Measurements from ENCODE around the gene NINL. TPM values are rescaled to one million over a fixed set of nuclear protein-coding genes. Genes with fewer than 3 reads are reported as not detected.

The NINL gene
- total RNA-seq, 1 experiment from 2014 or later, result 0.19 TPM

DNA sequence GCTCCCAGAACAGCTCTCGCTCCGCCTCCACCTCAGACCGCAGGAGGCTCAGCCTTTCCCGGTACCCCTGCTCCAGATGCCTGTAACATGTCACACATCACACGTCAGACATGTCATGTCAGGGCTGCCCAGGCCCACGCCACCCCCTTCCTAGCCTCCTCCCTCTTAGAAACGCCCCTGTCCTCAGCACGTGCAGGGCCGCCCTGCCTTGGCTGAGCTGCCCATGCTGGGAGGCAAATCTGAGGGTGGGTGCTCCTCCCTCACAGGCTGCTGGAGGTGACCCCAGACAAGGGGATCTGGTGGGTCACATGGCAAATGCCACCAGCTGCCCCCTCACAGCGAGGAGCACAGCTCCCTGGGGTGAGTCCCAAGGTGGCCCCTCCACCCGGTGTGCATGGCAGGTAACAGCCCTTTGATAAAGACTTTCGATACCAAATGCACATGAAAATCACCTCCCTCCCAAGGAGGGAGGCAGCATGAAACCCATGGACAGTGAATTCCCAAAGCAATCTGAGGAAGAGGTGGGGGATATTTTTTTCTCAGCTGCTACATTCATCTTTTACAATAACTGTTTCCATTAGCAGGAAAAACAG lies 93.8 kb downstream of the NINL start:
- no peaks in the 10 kb centered on the region for H3K4me1 ChIP-seq (ENCODE audit: low read length)

DNA sequence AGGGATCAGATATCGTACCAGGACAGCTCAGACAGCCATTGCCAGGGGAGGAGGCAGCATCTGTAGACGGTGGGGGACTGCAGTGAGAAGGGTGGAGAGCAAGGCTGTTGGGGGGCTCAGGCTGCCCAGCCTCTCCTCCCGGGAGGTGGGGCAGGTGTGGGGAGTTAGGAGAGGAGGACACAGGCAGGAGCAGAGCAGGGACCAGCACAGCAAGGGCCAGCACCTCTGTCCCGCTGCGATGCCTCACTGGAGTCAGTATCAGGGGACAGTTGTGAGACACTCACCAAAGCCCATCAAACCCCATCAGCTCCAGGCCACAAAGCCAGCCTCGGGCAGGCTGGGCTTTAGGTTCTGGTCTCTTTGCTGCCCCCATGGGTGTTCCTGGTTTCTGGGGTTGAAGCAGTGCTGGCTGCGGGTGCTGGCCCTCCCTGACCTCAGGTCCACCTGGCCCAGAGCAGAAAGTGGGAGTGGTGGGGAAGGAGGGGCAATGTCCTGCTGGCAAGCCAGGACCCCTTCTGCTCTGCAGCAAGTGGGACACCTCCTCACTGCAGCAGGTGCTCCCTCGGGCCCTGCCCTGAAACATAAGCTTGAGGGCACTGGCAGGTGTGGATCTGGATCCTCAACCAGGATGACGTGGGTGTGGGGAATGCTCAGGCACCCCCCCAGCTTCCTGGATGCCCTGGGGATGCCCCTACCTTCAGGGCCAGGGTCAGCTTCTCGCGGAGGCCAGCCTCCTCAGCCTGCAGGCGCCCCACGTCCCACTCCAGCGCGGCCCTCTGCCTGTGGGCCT lies 94.5 kb downstream of the NINL start:
- no peak overlapping the region for H3K4me3 ChIP-seq (ENCODE audit: low read length)
- no peaks in the 10 kb centered on the region for H3K79me2 ChIP-seq (ENCODE audit: low read length)
- H3K36me3 ChIP-seq (ENCODE audit: insufficient read depth, low read length), result no peaks in the 10 kb centered on the region
- H3K9me2 ChIP-seq (replicated peaks; ENCODE audit: insufficient read depth, low read length), result no peaks in the 10 kb centered on the region
- no peak overlapping the region for H3K4me2 ChIP-seq (ENCODE audit: low read depth, low read length, poor library complexity, severe bottlenecking)
- H4K20me1 ChIP-seq (ENCODE audit: insufficient read depth, low read depth, low read length), result no peaks in the 10 kb centered on the region
- no peaks in the 10 kb centered on the region for H3K4me1 ChIP-seq (ENCODE audit: low read length)
- no peaks in the 10 kb centered on the region for H3K27me3 ChIP-seq (ENCODE audit: low read length)
- H2AFZ ChIP-seq (ENCODE audit: low read length), result no peak overlapping the region
- no peak overlapping the region for H3K27ac ChIP-seq (ENCODE audit: low read length)
- DNase-seq, result no peak
- H3K9ac ChIP-seq (ENCODE audit: low read length), result no peak overlapping the region
- H3K9me3 ChIP-seq (ENCODE audit: low read length), result no peaks in the 10 kb centered on the region

More for the DNA sequence above, 93.8 kb downstream of the NINL start:
- Histone ChIP-seq H4K20me1 (ENCODE audit: insufficient read depth, low read depth, low read length) (no peaks in the 10 kb centered on the region), H2AFZ (ENCODE audit: low read length) (no peak overlapping the region), H3K27ac (ENCODE audit: low read length) (no peak overlapping the region), H3K36me3 (ENCODE audit: insufficient read depth, low read length) (no peaks in the 10 kb centered on the region), H3K4me2 (ENCODE audit: low read depth, low read length, poor library complexity, severe bottlenecking) (no peak overlapping the region), H3K79me2 (ENCODE audit: low read length) (no peaks in the 10 kb centered on the region), H3K27me3 (ENCODE audit: low read length) (no peaks in the 10 kb centered on the region), H3K4me3 (ENCODE audit: low read length) (no peak overlapping the region), H3K9ac (ENCODE audit: low read length) (no peak overlapping the region), H3K9me3 (ENCODE audit: low read length) (no peaks in the 10 kb centered on the region), H3K9me2 (replicated peaks; ENCODE audit: insufficient read depth, low read length) (no peaks in the 10 kb centered on the region)
- no peak for DNase-seq

DNA sequence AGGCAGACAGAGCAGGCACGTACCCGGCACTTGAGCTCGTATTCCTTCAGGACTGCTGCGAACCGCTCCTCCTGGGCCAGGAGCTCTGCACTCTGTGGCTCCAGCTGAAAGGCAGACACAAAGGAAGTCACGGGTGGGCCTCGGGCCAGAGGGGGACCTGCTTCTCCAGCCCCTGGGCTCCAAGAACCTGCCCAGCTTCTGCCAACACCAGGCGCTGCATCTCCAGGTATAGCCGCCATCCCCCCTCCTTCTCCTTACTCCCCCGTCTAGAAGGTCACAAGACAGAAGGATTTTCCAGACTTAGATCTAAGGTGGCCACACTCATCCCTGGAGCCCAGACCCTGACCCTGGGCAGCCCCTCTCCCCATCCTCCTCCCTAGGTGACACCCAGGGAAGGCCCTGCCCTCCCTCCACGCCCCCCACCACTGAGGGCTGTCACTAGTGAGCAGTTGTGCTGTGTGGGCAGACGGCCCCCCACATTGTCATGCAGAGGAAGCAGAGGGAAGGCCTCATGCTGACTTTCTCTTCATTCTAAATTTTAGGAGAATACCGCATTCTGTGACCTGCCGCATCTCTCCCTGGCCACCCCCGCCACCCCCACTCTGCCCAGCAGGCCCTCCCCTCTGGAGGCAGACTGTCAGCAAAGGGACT lies 96.0 kb downstream of the NINL start:
- DNase-seq, result no peak
- no peak overlapping the region for H3K9ac ChIP-seq (ENCODE audit: low read length)
- no peaks in the 10 kb centered on the region for H3K4me1 ChIP-seq (ENCODE audit: low read length)

DNA sequence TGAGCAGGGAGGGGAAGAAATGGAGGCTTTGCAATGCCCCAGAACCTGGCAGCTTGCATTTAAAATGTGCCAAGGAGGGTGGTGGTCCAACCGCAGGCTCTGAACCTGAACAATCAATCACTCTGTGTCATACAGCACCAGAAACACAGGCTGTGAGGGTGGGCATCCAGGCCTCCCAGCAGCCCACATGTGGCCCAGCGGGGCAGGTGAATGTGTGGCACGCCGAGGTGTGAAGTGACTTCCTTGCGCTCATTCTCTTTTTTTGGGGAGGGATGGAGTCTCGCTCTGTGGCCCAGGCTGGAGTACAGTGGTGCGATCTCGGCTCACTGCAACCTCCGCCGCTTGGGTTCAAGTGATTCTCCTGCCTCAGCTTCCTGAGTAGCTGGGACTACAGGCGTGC lies 97.4 kb downstream of the NINL start:
- Histone ChIP-seq H3K9ac (ENCODE audit: low read length) (no peak overlapping the region), H4K20me1 (ENCODE audit: insufficient read depth, low read depth, low read length) (no peaks in the 10 kb centered on the region), H3K36me3 (ENCODE audit: insufficient read depth, low read length) (no peaks in the 10 kb centered on the region), H3K4me2 (ENCODE audit: low read depth, low read length, poor library complexity, severe bottlenecking) (no peak overlapping the region), H2AFZ (ENCODE audit: low read length) (no peak overlapping the region), H3K27me3 (ENCODE audit: low read length) (no peaks in the 10 kb centered on the region), H3K27ac (ENCODE audit: low read length) (no peak overlapping the region), H3K4me3 (ENCODE audit: low read length) (no peak overlapping the region), H3K4me1 (ENCODE audit: low read length) (no peaks in the 10 kb centered on the region), H3K9me3 (ENCODE audit: low read length) (no peaks in the 10 kb centered on the region), H3K9me2 (replicated peaks; ENCODE audit: insufficient read depth, low read length) (no peaks in the 10 kb centered on the region), H3K79me2 (ENCODE audit: low read length) (no peaks in the 10 kb centered on the region)
- DNase-seq, result no peak

More for the DNA sequence above, 96.0 kb downstream of the NINL start:
- no peak overlapping the region for H3K4me2 ChIP-seq (ENCODE audit: low read depth, low read length, poor library complexity, severe bottlenecking)
- H4K20me1 ChIP-seq (ENCODE audit: insufficient read depth, low read depth, low read length), result no peaks in the 10 kb centered on the region
- H3K36me3 ChIP-seq (ENCODE audit: insufficient read depth, low read length), result no peaks in the 10 kb centered on the region
- no peaks in the 10 kb centered on the region for H3K9me2 ChIP-seq (replicated peaks; ENCODE audit: insufficient read depth, low read length)
- no peaks in the 10 kb centered on the region for H3K27me3 ChIP-seq (ENCODE audit: low read length)
- no peak overlapping the region for H2AFZ ChIP-seq (ENCODE audit: low read length)
- H3K79me2 ChIP-seq (ENCODE audit: low read length), result no peaks in the 10 kb centered on the region
- no peaks in the 10 kb centered on the region for H3K9me3 ChIP-seq (ENCODE audit: low read length)
- H3K4me3 ChIP-seq (ENCODE audit: low read length), result no peak overlapping the region
- H3K27ac ChIP-seq (ENCODE audit: low read length), result no peak overlapping the region

DNA sequence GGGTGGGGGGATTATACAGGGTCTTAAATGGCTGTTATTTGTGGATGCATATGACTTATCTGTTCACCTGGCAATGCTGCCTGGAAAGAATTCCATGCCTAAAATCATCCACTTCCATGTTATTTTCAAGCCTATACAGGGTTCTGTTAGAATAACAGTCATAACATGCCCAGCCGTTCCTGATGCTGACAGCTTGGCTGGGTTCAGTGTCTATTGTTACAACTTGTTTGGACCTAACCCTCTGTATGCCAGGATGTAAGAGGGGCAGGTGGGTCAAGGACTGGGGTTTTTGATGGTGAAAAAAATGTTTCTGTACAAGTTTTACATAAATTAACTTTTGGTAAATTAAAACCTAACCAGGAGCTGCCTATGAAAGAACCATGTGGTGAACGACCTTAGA lies 98.0 kb downstream of the NINL start:
- H3K4me2 ChIP-seq (ENCODE audit: low read depth, low read length, poor library complexity, severe bottlenecking), result no peak overlapping the region
- no peaks in the 10 kb centered on the region for H3K9me3 ChIP-seq (ENCODE audit: low read length)

DNA sequence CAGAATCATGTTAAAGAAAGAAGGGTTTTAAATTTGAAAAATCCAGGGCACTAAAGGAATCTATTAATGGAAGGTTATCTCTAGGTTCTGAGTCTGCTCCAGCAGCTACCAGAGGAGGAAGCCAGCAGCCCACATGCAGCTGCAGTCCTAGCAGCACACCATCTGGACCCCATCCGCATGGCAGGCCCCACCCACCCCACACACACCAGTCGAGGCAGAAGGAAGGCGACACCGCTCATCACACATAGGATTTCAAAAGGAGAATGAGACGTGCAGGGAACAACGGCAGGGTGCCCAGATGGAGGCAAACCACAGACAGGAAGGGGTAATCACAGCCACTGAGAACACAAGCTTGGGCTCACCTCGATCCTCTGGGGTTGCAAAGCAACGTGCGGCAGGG lies 99.0 kb downstream of the NINL start:
- H3K9me3 ChIP-seq (ENCODE audit: low read length), result no peaks in the 10 kb centered on the region

More for the DNA sequence above, 98.0 kb downstream of the NINL start:
- no peaks in the 10 kb centered on the region for H3K27me3 ChIP-seq (ENCODE audit: low read length)
- H3K4me3 ChIP-seq (ENCODE audit: low read length), result no peak overlapping the region
- no peak overlapping the region for H3K27ac ChIP-seq (ENCODE audit: low read length)
- H3K4me1 ChIP-seq (ENCODE audit: low read length), result no peaks in the 10 kb centered on the region
- H2AFZ ChIP-seq (ENCODE audit: low read length), result no peak overlapping the region
- no peaks in the 10 kb centered on the region for H3K79me2 ChIP-seq (ENCODE audit: low read length)
- no peaks in the 10 kb centered on the region for H3K36me3 ChIP-seq (ENCODE audit: insufficient read depth, low read length)
- no peak for DNase-seq
- H3K9me2 ChIP-seq (replicated peaks; ENCODE audit: insufficient read depth, low read length), result no peaks in the 10 kb centered on the region
- no peak overlapping the region for H3K9ac ChIP-seq (ENCODE audit: low read length)
- H4K20me1 ChIP-seq (ENCODE audit: insufficient read depth, low read depth, low read length), result no peaks in the 10 kb centered on the region

DNA sequence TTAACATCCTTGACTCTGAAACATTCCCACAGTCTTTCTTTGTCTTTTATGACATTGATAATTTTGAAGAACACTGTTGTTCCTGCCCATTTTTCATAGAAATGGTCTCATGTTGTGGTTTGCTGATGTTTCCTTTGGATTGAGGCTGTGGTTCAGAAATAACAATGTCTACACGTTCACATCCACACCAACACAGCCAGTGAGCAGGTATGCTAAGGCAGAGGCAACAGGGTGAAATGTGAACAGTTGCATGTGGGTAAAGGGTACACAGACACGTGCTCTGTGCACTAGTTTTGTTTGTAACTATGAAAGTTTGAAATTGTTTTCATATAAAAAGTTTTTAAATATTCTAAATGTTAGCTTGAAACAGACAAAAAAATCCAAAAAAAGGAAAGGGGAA lies 99.5 kb downstream of the NINL start:
- Histone ChIP-seq H3K27me3 (ENCODE audit: low read length) (no peaks in the 10 kb centered on the region), H3K4me3 (ENCODE audit: low read length) (no peak overlapping the region), H4K20me1 (ENCODE audit: insufficient read depth, low read depth, low read length) (no peaks in the 10 kb centered on the region), H3K9me3 (ENCODE audit: low read length) (no peaks in the 10 kb centered on the region), H3K79me2 (ENCODE audit: low read length) (no peaks in the 10 kb centered on the region), H3K36me3 (ENCODE audit: insufficient read depth, low read length) (no peaks in the 10 kb centered on the region), H3K4me1 (ENCODE audit: low read length) (no peaks in the 10 kb centered on the region), H3K4me2 (ENCODE audit: low read depth, low read length, poor library complexity, severe bottlenecking) (no peak overlapping the region), H3K27ac (ENCODE audit: low read length) (no peak overlapping the region), H2AFZ (ENCODE audit: low read length) (no peak overlapping the region), H3K9me2 (replicated peaks; ENCODE audit: insufficient read depth, low read length) (no peaks in the 10 kb centered on the region), H3K9ac (ENCODE audit: low read length) (no peak overlapping the region)
- DNase-seq, result no peak

More for the DNA sequence above, 99.0 kb downstream of the NINL start:
- H3K27me3 ChIP-seq (ENCODE audit: low read length), result no peaks in the 10 kb centered on the region
- H3K79me2 ChIP-seq (ENCODE audit: low read length), result no peaks in the 10 kb centered on the region
- no peak overlapping the region for H2AFZ ChIP-seq (ENCODE audit: low read length)
- no peak overlapping the region for H3K4me2 ChIP-seq (ENCODE audit: low read depth, low read length, poor library complexity, severe bottlenecking)
- H3K4me1 ChIP-seq (ENCODE audit: low read length), result no peaks in the 10 kb centered on the region
- no peak overlapping the region for H3K27ac ChIP-seq (ENCODE audit: low read length)
- no peaks in the 10 kb centered on the region for H4K20me1 ChIP-seq (ENCODE audit: insufficient read depth, low read depth, low read length)
- no peaks in the 10 kb centered on the region for H3K9me2 ChIP-seq (replicated peaks; ENCODE audit: insufficient read depth, low read length)
- no peak overlapping the region for H3K4me3 ChIP-seq (ENCODE audit: low read length)
- H3K9ac ChIP-seq (ENCODE audit: low read length), result no peak overlapping the region
- H3K36me3 ChIP-seq (ENCODE audit: insufficient read depth, low read length), result no peaks in the 10 kb centered on the region
- no peak for DNase-seq

DNA sequence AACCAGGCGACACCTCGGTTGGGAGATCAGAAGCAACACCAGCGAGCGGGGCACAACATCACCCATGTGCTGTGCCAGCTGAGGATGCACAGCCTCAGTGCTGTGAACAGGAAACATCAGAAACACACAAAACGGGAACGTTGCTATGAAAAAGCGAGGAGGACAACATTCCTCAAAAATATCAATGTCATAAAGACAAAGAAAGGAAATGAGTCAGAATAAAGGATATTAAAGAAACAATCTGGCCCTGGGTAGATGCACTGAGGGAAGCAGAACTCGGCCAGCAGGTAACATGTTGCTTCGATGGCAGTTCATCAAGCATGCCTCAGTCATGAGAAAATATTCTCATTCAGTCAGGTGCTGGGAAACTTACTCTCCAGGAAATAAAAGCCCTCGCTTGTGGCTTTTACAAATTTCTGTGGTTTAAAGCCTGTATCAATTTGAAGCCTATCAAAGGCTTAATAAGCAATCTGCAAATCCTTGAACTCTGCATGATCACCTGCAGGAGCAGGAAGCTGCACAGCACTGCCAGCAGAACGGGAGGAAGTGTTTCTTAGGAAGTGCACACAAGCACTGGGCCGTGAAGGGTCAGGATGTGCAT lies 100.3 kb downstream of the NINL start:
- Histone ChIP-seq H4K20me1 (ENCODE audit: insufficient read depth, low read depth, low read length) (no peaks in the 10 kb centered on the region), H3K27me3 (ENCODE audit: low read length) (no peaks in the 10 kb centered on the region), H3K36me3 (ENCODE audit: insufficient read depth, low read length) (no peaks in the 10 kb centered on the region), H3K4me3 (ENCODE audit: low read length) (no peak overlapping the region), H3K9ac (ENCODE audit: low read length) (no peak overlapping the region), H3K79me2 (ENCODE audit: low read length) (no peaks in the 10 kb centered on the region), H3K9me2 (replicated peaks; ENCODE audit: insufficient read depth, low read length) (no peaks in the 10 kb centered on the region), H2AFZ (ENCODE audit: low read length) (no peak overlapping the region), H3K4me1 (ENCODE audit: low read length) (no peaks in the 10 kb centered on the region), H3K27ac (ENCODE audit: low read length) (no peak overlapping the region), H3K4me2 (ENCODE audit: low read depth, low read length, poor library complexity, severe bottlenecking) (no peak overlapping the region), H3K9me3 (ENCODE audit: low read length) (no peaks in the 10 kb centered on the region)
- DNase-seq, result no peak
